Stimulated activated CD4-positive, alpha-beta T cell treated with anti-CD3 and anti-CD28 coated beads, TNF-alpha, amount 100 ng/mL, for 24 hours (primary cell): Measurements from ENCODE around the gene PRR5L.
"Not testable (repeated sequence)": the region's sequence is repeated elsewhere in the genome, so short reads cannot be mapped to it uniquely, and the experiment has no call there.

ENCODE experiments used
- DNase-seq, 3 experiments: peaks; one replicate each; pipeline ENCODE4 v3.0.0-alpha.2; 2020; ENCODE audit warnings: low read depth in 3 of 3

PRR5L gene

GRCh38 chr11:36498721-36499120 is 202.6 kb downstream of the PRR5L start:
- no peak for DNase-seq

DNA sequence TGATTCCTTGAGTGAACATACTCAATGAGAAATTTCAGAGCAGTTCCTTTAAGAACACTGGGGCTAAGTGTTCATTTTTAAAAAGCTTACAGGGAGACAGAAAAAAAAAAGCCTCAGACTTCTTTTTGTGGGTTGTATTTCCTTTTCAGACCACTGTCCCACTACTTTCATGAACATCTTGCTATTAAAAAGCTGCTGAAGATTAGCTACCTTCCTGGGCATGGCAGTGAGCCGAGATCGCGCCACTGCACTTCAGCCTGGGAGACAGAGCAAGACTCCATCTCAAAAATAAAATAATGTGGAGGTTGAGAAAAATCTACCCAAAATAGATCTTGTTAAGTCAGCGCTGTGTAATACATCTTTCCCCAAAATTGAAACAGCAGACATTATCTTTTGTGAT is 203.2 kb downstream of the PRR5L start:
- DNase-seq, result no peak

DNA sequence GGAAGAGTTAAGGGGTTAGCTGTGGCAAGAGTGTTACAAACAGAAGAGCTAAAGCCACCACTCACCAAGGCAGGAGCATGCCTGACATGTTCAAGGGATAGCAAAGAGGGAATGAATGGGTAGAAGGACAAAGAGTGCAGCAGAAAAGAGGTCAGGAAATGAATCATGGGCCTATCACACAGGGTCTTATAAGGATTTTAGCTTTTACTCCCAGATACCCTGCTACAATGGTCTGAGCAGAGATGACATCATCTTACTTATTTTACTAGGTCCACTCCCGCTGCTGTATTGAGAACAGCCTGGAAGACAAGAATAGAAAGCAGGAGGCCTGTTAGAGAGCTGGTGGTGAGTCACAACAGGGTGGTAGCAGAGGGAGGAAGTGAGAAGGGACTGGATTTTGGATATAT is 204.2 kb downstream of the PRR5L start:
- DNase-seq, result no peak

- DNase-seq, result no peak
Observed at GRCh38 chr11:36501236-36501635, 205.1 kb downstream of the PRR5L start.

DNA sequence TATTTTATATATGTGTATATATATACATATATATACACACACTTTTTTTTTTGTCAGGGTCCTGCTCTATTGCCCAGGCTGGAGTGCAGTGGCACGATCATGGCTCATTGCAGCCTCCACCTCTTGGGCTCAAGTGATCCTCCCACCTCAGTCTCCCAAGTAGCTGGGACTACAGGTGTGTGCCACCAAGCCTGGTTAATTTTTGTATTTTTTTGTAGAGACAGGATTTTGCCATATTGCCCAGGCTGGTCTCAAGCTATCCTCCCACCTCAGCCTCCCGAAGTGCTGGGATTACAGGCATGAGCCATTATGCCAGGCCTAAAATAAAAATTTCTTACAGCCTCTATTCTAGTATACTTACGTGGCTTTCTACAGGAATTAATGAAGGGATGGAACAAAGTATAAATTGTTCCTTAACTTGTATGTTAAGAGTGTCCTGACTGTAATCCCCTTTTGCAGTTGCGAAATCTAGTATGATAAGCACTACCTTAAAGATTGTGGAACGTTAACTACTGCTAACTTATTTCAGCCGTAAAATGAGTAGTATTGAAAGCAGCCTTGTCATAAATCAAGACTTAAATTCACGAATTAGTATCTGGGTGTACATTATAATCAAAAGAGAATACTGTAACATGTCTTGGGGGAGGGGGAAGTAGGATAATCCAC is 211.9 kb downstream of the PRR5L start:
- no peak for DNase-seq

- no peak for DNase-seq
Observed at GRCh38 chr11:36508743-36509142, 212.7 kb downstream of the PRR5L start.

DNA sequence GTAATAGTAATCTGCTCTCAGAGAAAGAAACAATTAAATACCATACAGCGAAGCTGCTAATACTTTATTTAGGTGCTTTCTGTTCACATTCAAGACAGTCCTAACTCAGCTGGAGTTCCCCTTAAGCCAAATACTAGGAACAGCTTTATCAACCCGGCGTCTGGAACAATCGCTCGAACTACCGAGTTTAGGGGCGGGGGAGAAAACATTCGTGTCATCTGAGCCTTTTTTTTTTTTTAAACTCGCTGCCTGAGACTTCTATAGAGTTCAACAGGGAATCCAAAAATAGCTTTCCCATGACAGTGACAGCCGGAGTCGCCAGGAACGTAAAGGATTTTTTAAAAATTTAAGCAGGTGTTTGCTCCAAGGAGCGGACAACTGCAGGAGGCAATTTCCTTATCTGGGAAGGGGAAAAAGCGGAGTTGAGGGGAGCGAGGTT is 213.1 kb downstream of the PRR5L start:
- no peak for DNase-seq

GRCh38 chr11:36509694-36510593 is 213.9 kb downstream of the PRR5L start, which contains the start of gene TRAF6:
TSS of gene TRAF6 (minus strand) at chr11:36510272. CDS start at chr11:36501515, 8,757 bp downstream.
- DNase-seq, result peak; percentile 85 to 88 (median 86)

- no peak for DNase-seq
Observed at GRCh38 chr11:36510594-36510942, 214.5 kb downstream of the PRR5L start.

- DNase-seq, result not testable (repeated sequence)
Observed at GRCh38 chr11:36511062-36511461, 215.0 kb downstream of the PRR5L start.

DNA sequence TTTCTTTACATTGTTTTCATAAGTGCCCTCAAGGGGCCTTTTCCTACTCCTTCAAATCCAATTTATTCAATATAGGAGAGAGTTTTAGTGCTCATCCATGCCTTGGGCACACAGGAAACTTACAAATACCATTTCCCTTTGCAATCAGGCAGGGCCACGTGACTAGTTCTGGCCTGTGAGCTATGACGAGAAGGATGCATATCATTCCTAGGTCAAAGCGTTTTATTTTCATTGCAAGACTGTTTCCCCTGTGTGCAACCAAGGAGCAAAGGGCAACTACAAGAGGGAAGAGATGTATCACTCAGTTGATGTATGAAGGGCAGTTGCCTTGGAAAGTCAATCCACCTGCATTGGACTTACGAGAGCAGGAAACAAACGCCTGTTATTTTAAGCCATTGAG is 215.9 kb downstream of the PRR5L start:
- DNase-seq, result no peak

DNA sequence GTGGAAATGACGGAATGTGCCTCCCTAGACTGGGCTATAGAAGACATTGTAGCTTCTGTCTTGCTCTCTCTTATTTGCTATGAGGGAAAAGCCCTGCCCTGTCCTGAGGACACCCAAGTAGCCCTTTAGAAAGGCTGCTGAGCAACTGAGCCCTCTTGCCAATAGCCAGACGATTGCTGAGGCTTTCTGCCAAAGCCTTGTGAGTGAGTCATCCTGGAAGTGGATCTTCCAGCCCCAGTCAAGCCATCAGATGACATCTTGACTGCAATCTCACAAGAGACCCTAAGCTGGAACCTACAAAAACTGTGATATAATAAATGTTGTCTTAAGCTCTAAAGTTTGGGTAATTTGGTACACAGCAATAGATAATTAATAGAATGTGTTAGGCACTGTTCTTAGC is 217.9 kb downstream of the PRR5L start:
- no peak for DNase-seq
